Uterus (tissue), 2 donors: ENCODE results near the gene GPR171.

Source experiments
- CTCF ChIP-seq, 4 experiments: fragments of 200-600 bp in 2 of 4; fragments of 450-650 bp in 2 of 4; sonication (generic) in 2 of 4; IDR thresholded peaks; one replicate each; pipeline ENCODE4 v1.5.1; 2016 to 2019; ENCODE audit warnings: antibody characterized with exemption in 4 of 4, mild to moderate bottlenecking in 2 of 4, moderate library complexity in 1 of 4
- POLR2A ChIP-seq, 2 donors: fragments of 450-650 bp; IDR thresholded peaks; one replicate each; pipeline ENCODE4 v1.6.1; 2016; ENCODE audit warnings: antibody characterized with exemption in 2 of 2, mild to moderate bottlenecking in 1 of 2, moderate library complexity in 1 of 2

DNA sequence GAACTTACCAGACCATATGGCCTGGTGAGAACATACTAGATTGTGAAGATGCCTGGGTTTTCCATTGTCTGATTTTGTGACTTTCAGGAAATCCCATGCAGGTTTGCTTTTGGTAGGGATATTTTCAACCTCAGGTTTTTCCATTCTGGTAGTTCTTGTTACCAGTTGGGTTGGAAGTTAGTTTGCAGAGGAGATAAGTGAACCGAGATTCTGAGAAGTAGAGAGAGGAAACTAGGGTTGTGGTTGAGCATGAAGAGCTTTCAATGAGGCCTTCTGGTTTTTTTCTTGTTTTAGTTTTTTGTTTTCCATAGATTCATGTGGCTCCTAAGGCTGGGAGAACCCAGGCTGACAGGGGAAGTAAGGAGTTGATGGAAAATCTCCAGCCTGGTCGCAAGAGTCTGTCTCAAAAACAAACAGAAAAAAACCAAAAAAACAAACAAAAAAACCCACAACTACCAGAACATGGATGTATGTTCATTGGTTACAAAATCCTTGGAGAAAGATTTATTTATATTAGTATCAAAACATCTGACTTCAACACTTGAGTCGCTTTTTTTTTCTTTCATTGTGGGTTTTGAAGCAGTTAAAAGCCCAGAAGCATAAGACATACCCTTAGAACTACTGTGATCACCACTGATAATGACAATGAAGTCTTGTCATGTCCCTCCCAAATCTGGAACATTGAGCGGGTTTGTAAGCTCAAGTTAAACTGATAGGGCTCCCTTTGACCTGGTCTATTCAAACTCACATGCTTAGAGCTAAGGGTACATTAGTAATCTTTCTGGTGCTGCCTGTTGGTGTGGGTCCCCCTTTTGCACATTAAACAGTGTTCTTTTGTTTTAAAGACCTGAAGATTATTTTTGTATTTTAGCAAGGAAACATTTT, 3.2 kb downstream of the GPR171 start:
- TF ChIP-seq CTCF (IDR thresholded peaks at IDR 0.05) (no peak), POLR2A (IDR thresholded peaks at IDR 0.05) (no peak)
